ENCODE results near the gene SKOR2.

The SKOR2 gene

DNA sequence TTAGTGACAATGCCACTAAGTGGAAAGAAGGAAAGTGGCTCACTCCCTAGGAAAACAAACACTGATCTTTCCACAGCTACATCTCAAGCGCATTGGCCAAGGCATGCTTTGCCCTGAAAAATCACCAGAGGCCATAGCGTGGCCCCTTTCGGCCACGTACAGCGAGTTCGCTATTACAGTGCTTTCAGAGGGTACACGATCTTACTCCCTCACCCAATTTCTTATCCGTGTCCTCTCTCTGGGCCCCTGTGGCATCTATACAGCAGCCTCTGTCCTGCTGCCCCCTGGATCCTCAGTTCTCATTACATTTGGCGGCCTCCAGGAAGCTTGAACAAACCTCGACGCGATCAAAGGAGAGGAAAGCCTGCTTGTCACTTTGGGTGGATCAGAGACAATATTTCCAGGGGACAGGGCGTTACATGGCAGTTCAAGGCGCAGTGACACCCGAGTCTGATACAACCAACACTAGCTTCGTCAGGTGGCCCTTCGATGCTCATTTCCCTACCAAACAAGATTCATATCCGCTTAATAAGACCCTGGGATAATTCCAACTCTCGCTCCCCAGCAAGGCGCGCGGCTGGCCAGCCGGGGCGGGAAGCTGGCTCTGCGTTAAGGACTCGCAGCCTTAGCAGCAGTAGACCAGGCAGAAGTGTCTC is 941 bp downstream of the SKOR2 start:
- Histone ChIP-seq H3K9me3 (ENCODE audit: severe bottlenecking) (no peaks in the 10 kb centered on the region), H3K27me3 (ENCODE audit: insufficient read depth, poor library complexity, severe bottlenecking) (peaks cover 86% of the 10 kb centered on the region), H3K4me3 (ENCODE audit: severe bottlenecking) (no peak overlapping the region), H3K4me1 (ENCODE audit: insufficient read depth, poor library complexity, severe bottlenecking) (no peaks in the 10 kb centered on the region), H3K27ac (ENCODE audit: poor library complexity, severe bottlenecking) (no peak overlapping the region), H3K36me3 (ENCODE audit: low read depth) (no peaks in the 10 kb centered on the region)
- DNase-seq (ENCODE audit: low spot score) (no peak), ATAC-seq (ENCODE audit: low read depth) (no peak)
- TF ChIP-seq, protein P1, sequence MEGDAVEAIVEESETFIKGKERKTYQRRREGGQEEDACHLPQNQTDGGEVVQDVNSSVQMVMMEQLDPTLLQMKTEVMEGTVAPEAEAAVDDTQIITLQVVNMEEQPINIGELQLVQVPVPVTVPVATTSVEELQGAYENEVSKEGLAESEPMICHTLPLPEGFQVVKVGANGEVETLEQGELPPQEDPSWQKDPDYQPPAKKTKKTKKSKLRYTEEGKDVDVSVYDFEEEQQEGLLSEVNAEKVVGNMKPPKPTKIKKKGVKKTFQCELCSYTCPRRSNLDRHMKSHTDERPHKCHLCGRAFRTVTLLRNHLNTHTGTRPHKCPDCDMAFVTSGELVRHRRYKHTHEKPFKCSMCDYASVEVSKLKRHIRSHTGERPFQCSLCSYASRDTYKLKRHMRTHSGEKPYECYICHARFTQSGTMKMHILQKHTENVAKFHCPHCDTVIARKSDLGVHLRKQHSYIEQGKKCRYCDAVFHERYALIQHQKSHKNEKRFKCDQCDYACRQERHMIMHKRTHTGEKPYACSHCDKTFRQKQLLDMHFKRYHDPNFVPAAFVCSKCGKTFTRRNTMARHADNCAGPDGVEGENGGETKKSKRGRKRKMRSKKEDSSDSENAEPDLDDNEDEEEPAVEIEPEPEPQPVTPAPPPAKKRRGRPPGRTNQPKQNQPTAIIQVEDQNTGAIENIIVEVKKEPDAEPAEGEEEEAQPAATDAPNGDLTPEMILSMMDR (IDR thresholded peaks at IDR 0.05; ENCODE audit: poor library complexity, severe bottlenecking): no peak

DNA sequence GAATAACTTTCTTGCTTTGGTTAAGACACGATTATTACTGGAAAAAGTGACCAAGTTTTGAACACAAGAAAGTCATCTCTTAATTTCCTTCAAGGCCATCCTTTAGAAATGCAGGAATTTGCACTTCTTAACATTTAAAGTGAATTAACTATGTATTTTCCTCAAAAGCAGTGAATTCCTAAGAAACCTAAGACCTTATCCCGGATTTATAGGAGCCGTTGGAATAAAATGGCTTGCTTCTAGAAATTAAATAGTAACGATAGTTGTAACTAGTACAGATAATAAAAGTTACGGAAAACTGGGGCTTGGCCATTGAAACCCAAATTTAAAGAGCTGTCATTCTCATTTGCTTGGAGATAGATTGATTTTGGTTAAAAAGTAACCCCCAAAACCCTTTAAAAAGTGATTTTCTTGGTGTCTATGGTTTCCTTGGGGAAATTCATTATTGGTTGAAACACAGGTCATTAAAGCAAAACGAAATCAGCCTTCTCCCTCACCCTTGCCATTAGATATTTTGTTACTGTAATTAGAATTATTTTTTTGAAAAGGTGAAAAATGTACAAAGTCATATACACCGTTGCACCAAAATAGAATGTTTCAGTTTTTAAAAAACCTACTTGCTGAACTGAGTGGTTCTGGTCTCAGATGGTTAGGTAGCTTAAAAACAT is 2.0 kb downstream of the SKOR2 start:
- H3K9me3 ChIP-seq (ENCODE audit: severe bottlenecking): no peaks in the 10 kb centered on the region
- H3K27me3 ChIP-seq (ENCODE audit: insufficient read depth, poor library complexity, severe bottlenecking): peaks cover 86% of the 10 kb centered on the region
- TF ChIP-seq, protein P1 (IDR thresholded peaks at IDR 0.05; ENCODE audit: poor library complexity, severe bottlenecking): no peak
- no peaks in the 10 kb centered on the region for H3K36me3 ChIP-seq (ENCODE audit: low read depth)
- H3K4me1 ChIP-seq (ENCODE audit: insufficient read depth, poor library complexity, severe bottlenecking): no peaks in the 10 kb centered on the region
- no peak overlapping the region for H3K27ac ChIP-seq (ENCODE audit: poor library complexity, severe bottlenecking)
- H3K4me3 ChIP-seq (ENCODE audit: severe bottlenecking): no peak overlapping the region
- no peak for ATAC-seq (ENCODE audit: low read depth)
- DNase-seq (ENCODE audit: low spot score): no peak

DNA sequence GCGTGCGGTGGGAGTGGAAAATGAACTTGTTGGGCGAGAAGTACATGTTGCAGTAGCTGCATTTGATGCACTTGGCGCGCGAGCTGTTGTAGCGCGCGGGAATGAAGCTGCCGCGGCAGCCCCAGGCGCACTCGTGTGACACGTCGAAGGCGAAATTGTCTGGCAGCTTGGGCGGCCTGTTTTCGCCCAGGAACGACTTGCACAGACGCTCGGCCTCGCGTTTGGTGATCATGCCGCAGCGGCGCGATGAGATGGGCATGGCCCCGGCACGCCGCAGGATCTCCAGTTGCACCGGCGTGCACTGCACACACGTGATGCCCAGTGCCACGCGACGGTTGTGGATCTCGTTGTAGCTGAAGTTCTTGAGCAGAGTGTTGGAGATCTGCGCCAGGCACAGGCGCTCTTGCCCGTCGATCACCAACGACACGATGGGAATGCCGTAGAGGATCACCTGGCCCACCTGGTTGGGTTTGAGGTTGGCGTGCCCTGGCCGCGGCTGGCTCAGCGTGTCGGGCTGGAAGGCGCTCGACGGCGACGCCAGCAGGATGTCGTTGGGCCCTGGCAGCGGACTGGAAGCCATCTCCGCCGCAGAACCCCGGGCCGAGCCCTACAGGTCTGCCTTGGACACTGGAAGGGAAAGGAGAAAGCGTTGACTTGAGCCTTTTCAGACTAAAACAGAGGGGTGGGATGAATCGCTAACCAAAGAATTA is 2.7 kb downstream of the SKOR2 start:
- no peak for ATAC-seq (ENCODE audit: low read depth)
- no peak for DNase-seq (ENCODE audit: low spot score)
- H3K9me3 ChIP-seq (ENCODE audit: severe bottlenecking): no peaks in the 10 kb centered on the region
- TF ChIP-seq, protein P1 (IDR thresholded peaks at IDR 0.05; ENCODE audit: poor library complexity, severe bottlenecking): no peak
- no peaks in the 10 kb centered on the region for H3K36me3 ChIP-seq (ENCODE audit: low read depth)
- H3K27ac ChIP-seq (ENCODE audit: poor library complexity, severe bottlenecking): no peak overlapping the region
- no peak overlapping the region for H3K4me3 ChIP-seq (ENCODE audit: severe bottlenecking)
- H3K4me1 ChIP-seq (ENCODE audit: insufficient read depth, poor library complexity, severe bottlenecking): no peaks in the 10 kb centered on the region
- peaks cover 86% of the 10 kb centered on the region for H3K27me3 ChIP-seq (ENCODE audit: insufficient read depth, poor library complexity, severe bottlenecking)

DNA sequence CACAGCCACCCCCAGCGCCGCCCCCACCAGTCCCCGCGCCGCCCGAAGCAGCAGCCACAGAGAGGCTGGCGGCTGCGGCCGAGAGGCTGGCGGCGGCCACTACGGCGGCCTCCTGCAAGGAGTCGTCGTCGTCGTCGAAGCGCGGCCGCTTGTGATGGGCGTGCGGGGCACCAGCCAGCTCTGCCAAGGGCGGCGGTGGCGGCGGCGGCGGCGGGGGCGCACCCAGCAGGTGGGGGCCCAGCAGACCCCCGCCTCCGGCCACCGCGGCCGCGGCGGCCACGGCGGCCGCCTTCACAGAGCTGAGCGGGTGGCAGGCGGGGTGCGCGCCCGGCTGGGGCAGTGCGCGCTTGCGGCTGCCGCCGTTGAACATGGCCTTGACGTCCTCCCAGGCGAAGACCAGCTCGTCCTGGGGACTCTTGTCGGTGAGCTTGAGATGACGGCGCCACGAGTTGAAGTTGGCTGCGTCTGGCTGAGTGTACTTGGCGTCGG is 3.3 kb downstream of the SKOR2 start:
- ATAC-seq (ENCODE audit: low read depth): no peak
- peaks cover 86% of the 10 kb centered on the region for H3K27me3 ChIP-seq (ENCODE audit: insufficient read depth, poor library complexity, severe bottlenecking)
- no peaks in the 10 kb centered on the region for H3K9me3 ChIP-seq (ENCODE audit: severe bottlenecking)
- H3K4me1 ChIP-seq (ENCODE audit: insufficient read depth, poor library complexity, severe bottlenecking): no peaks in the 10 kb centered on the region
- TF ChIP-seq, protein P1 (IDR thresholded peaks at IDR 0.05; ENCODE audit: poor library complexity, severe bottlenecking): no peak
- H3K4me3 ChIP-seq (ENCODE audit: severe bottlenecking): no peak overlapping the region
- no peak overlapping the region for H3K27ac ChIP-seq (ENCODE audit: poor library complexity, severe bottlenecking)
- H3K36me3 ChIP-seq (ENCODE audit: low read depth): no peaks in the 10 kb centered on the region
- no peak for DNase-seq (ENCODE audit: low spot score)
